ENCODE results near the gene BCHE. TPM values are rescaled to one million over a fixed set of nuclear protein-coding genes. Genes with fewer than 3 reads are reported as not detected.
A peak's percentile ranks its signal among the peaks of the same experiment; 100 is the strongest.

Gene BCHE
- total and polyA plus RNA-seq, 11 donors = 0.56 to 37.1 (median 1.3) TPM

DNA sequence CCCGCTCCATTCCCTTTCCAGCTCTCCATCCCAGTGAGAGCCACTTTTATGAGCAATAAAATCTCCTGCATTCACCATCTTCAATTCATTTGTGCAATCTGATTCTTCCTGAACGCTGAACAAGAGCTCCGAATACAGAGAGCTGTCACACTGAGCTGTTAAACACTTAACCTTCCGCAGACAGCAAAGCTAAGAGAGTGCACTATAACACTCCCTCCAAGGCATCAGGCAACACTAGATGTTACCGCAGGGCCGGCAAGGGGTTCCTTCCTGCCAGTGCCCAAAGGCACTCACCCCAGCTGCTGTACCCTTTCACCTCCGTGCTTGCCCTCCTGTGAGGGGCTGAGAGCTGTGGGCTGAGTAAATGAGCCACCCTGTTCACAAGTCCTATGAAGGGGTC is 85.6 kb downstream of the BCHE start:
- ATAC-seq = peak in 1 of 4 donors; percentile 49
- intact Hi-C loops (cut with DNase I) = no loop called here

GRCh38 chr3:165749821-165750220 is 87.4 kb downstream of the BCHE start:
- no peak for ATAC-seq
- no peak for DNase-seq
- no peaks in the 10 kb centered on the region for H3K4me1 ChIP-seq
- no peak overlapping the region for H3K4me3 ChIP-seq
- no peak for TF ChIP-seq CTCF (IDR thresholded peaks at IDR 0.05)
- TF ChIP-seq POLR2A (IDR thresholded peaks at IDR 0.05) = no peak
- no peak overlapping the region for H3K27ac ChIP-seq
- intact Hi-C loops (cut with DNase I) = no loop called here
- no peaks in the 10 kb centered on the region for H3K27me3 ChIP-seq
- no peaks in the 10 kb centered on the region for H3K9me3 ChIP-seq
- no peaks in the 10 kb centered on the region for H3K36me3 ChIP-seq

More for the DNA sequence above, 85.6 kb downstream of the BCHE start:
- Histone ChIP-seq H3K27me3 (no peaks in the 10 kb centered on the region), H3K27ac (peak overlapping the region in 1 of 12 donors; percentile 55), H3K36me3 (no peaks in the 10 kb centered on the region), H3K4me3 (no peak overlapping the region), H3K4me1 (no peaks in the 10 kb centered on the region), H3K9me3 (no peaks in the 10 kb centered on the region)
- DNase-seq = no peak
- WGBS, 4 donors = 62 to 67% (median 65%) methylated on average over 7 of the region's 7 CpGs
- TF ChIP-seq POLR2A (IDR thresholded peaks at IDR 0.05) (no peak), CTCF (IDR thresholded peaks at IDR 0.05) (no peak)

DNA sequence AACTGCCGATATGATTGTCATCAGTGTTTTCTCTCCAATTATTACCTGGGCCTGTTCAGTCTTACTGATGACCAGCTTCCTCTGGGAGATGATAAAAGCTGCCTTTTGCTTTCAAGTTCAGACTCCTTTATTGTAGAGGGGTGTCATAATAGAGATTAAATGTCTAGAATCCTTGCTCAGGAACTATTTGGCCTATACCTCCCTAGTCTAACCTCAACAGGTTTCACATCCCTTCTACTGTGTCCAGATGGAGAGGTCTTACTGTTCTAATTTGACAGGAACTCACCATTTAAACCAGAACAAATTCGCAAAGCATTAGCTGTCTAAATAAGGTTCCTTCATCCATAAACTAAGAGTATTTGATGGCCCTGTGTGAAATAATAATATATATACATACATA is 88.0 kb downstream of the BCHE start:
- DNase-seq (no peak), ATAC-seq (no peak)
- no peaks in the 10 kb centered on the region for H3K27me3 ChIP-seq
- intact Hi-C loops (cut with DNase I) = no loop called here
- no peaks in the 10 kb centered on the region for H3K36me3 ChIP-seq
- no peaks in the 10 kb centered on the region for H3K4me1 ChIP-seq
- no peak overlapping the region for H3K4me3 ChIP-seq
- TF ChIP-seq POLR2A (IDR thresholded peaks at IDR 0.05) (no peak), CTCF (IDR thresholded peaks at IDR 0.05) (no peak)
- peak overlapping the region in 1 of 12 donors; percentile 49 for H3K27ac ChIP-seq
- 88 to 95% (median 88%) methylated on average over 2 of the region's 2 CpGs for WGBS, 4 donors
- H3K9me3 ChIP-seq = no peaks in the 10 kb centered on the region

GRCh38 chr3:165748094-165748493 is 89.1 kb downstream of the BCHE start:
- H3K4me1 ChIP-seq = no peaks in the 10 kb centered on the region
- 25 to 61% (median 48%) methylated on average over 2 of the region's 2 CpGs for WGBS, 4 donors
- H3K36me3 ChIP-seq = no peaks in the 10 kb centered on the region
- no peak for TF ChIP-seq CTCF (IDR thresholded peaks at IDR 0.05)
- no peak for TF ChIP-seq POLR2A (IDR thresholded peaks at IDR 0.05)
- no peak for ATAC-seq
- H3K9me3 ChIP-seq = no peaks in the 10 kb centered on the region
- no peaks in the 10 kb centered on the region for H3K27me3 ChIP-seq
- H3K4me3 ChIP-seq = no peak overlapping the region
- intact Hi-C loops (cut with DNase I) = no loop called here
- H3K27ac ChIP-seq = peak overlapping the region in 1 of 12 donors; percentile 49
- no peak for DNase-seq

Measured in heart left ventricle (tissue), 16 donors.